Trophoblast cell (in vitro differentiated cells and primary cell): ENCODE results near the gene KIF6.

ENCODE experiments used
- DNase-seq, 2 donors: peaks; one replicate each; pipeline ENCODE4 v3.0.0-alpha.2; 2016
- H2AFZ ChIP-seq: 2 replicates; pipeline ENCODE4 v1.6.1; 2013; ENCODE audit warnings: low read length, moderate library complexity, mild to moderate bottlenecking; ENCODE audit not compliant: insufficient read depth, poor library complexity
- H2AK5ac ChIP-seq: 2 replicates; pipeline ENCODE4 v1.6.1; 2013; ENCODE audit warnings: mild to moderate bottlenecking, low read length
- H2BK120ac ChIP-seq: 2 replicates; pipeline ENCODE4 v1.6.1; 2013; ENCODE audit warnings: low read length, mild to moderate bottlenecking, moderate library complexity; ENCODE audit not compliant: insufficient read depth, poor library complexity
- H2BK12ac ChIP-seq: 2 replicates; pipeline ENCODE4 v1.6.1; 2013; ENCODE audit warnings: mild to moderate bottlenecking, low read length, moderate library complexity
- H2BK5ac ChIP-seq: 2 replicates; pipeline ENCODE4 v1.6.1; 2013; ENCODE audit warnings: low read length, low read depth, moderate library complexity, mild to moderate bottlenecking; ENCODE audit not compliant: poor library complexity
- H3K14ac ChIP-seq: 2 replicates; pipeline ENCODE4 v1.6.1; 2013; ENCODE audit warnings: mild to moderate bottlenecking, low read length
- H3K18ac ChIP-seq: 2 replicates; pipeline ENCODE4 v1.6.1; 2013; ENCODE audit warnings: mild to moderate bottlenecking, low read length
- H3K23ac ChIP-seq: 2 replicates; pipeline ENCODE4 v1.6.1; 2013; ENCODE audit warnings: low read length
- H3K27ac ChIP-seq: 2 replicates; pipeline ENCODE4 v1.5.1; 2013; ENCODE audit warnings: low read depth, mild to moderate bottlenecking, inconsistent platforms, low read length, moderate library complexity
- H3K27me3 ChIP-seq: 2 replicates; pipeline ENCODE4 v1.6.1; 2013; ENCODE audit warnings: inconsistent platforms, mild to moderate bottlenecking, low read length, moderate library complexity; ENCODE audit not compliant: insufficient read depth
- H3K36me3 ChIP-seq, 2 experiments: 1 replicate in 1 of 2; 2 replicates in 1 of 2; pipeline ENCODE4 v1.6.1; 2013; ENCODE audit warnings: low read length in 2 of 2, mild to moderate bottlenecking in 2 of 2, moderate library complexity in 1 of 2; ENCODE audit not compliant: insufficient read depth in 2 of 2, control insufficient read depth in 1 of 2
- H3K4ac ChIP-seq: 2 replicates; pipeline ENCODE4 v1.6.1; 2013; ENCODE audit warnings: low read depth, mild to moderate bottlenecking, low read length, moderate library complexity
- H3K4me1 ChIP-seq, 2 experiments: 1 replicate in 1 of 2; 2 replicates in 1 of 2; pipeline ENCODE4 v1.6.1; 2013; ENCODE audit warnings: low read length in 2 of 2, mild to moderate bottlenecking in 2 of 2, moderate library complexity in 1 of 2; ENCODE audit not compliant: insufficient read depth in 2 of 2, control insufficient read depth in 1 of 2
- H3K4me2 ChIP-seq: 2 replicates; pipeline ENCODE4 v1.6.1; 2013; ENCODE audit warnings: inconsistent platforms, mild to moderate bottlenecking, low read length, moderate library complexity
- H3K4me3 ChIP-seq: 2 replicates; pipeline ENCODE4 v1.5.1; 2013; ENCODE audit warnings: mild to moderate bottlenecking, low read depth, low read length, inconsistent platforms
- H3K79me1 ChIP-seq: one replicate; pipeline ENCODE4 v1.6.1; 2013; ENCODE audit warnings: low read length
- H3K79me2 ChIP-seq: 2 replicates; pipeline ENCODE4 v1.6.1; 2013; ENCODE audit warnings: low read length, mild to moderate bottlenecking; ENCODE audit not compliant: control insufficient read depth, insufficient read depth, poor library complexity
- H3K9ac ChIP-seq: 2 replicates; pipeline ENCODE4 v1.6.1; 2013; ENCODE audit warnings: mild to moderate bottlenecking, low read length
- H3K9me3 ChIP-seq: 2 replicates; pipeline ENCODE4 v1.6.1; 2013; ENCODE audit warnings: low read depth, mild to moderate bottlenecking, control low read depth, inconsistent platforms, low read length; ENCODE audit not compliant: insufficient read depth
- H4K12ac ChIP-seq: 2 replicates; pipeline ENCODE4 v1.6.1; 2013; ENCODE audit warnings: low read depth, mild to moderate bottlenecking, low read length, moderate library complexity
- H4K8ac ChIP-seq: 2 replicates; pipeline ENCODE4 v1.6.1; 2013; ENCODE audit warnings: low read depth, mild to moderate bottlenecking, low read length, moderate library complexity
- H4K91ac ChIP-seq: one replicate; pipeline ENCODE4 v1.6.1; 2013; ENCODE audit warnings: low read depth, mild to moderate bottlenecking, low read length, moderate library complexity
- WGBS: extraction: QIAGEN DNeasy Blood & Tissue Kit; methylation state at CpG from one replicate; pipeline ENCODE4 v1.1.7; 2013; ENCODE audit warnings: missing lambda C conversion rate; ENCODE audit not compliant: insufficient read length, insufficient coverage; ENCODE audit errors: extremely low coverage; 5-methylcytosine and 5-hydroxymethylcytosine counted together

KIF6 gene

DNA sequence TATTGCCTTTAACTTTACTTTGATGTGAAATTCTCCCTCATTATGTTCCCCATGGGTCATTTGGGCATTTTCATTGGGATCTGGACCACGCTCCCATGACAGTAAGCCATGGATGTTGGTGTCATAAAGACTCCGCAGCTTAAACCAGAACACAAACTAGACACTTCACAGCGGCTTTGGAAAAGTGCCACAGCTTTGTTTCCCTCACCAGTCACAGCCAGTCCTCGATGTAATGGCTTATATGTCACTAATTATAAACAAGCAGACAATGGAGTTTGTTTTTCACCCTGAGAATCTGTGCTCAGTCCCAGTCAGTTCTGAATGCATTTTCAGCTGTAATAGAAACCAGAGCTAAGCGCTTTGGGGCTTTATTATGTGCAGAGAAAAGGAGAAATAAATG, 43.8 kb upstream of the KIF6 start:
- H3K4me3 ChIP-seq, result no peak overlapping the region
- H3K18ac ChIP-seq, result no peak overlapping the region
- no peaks in the 10 kb centered on the region for H3K36me3 ChIP-seq
- H3K4me1 ChIP-seq, result peaks cover 5 to 12% of the 10 kb centered on the region in 2 experiments
- DNase-seq, result no peak
- H3K27me3 ChIP-seq, result no peaks in the 10 kb centered on the region
- no peak overlapping the region for H3K14ac ChIP-seq
- no peak overlapping the region for H2BK120ac ChIP-seq
- H3K79me2 ChIP-seq, result no peaks in the 10 kb centered on the region
- H2BK5ac ChIP-seq, result no peak overlapping the region
- H3K9ac ChIP-seq, result no peak overlapping the region
- H3K27ac ChIP-seq, result no peak overlapping the region
- H4K12ac ChIP-seq, result no peak overlapping the region
- H3K79me1 ChIP-seq, result peaks cover 5% of the 10 kb centered on the region
- H2AFZ ChIP-seq, result no peak overlapping the region
- no peak overlapping the region for H3K4me2 ChIP-seq
- no peaks in the 10 kb centered on the region for H3K9me3 ChIP-seq
- no peak overlapping the region for H3K4ac ChIP-seq
- no peak overlapping the region for H4K91ac ChIP-seq
- WGBS, result no CpG with 5 or more reads among the region's 5 CpGs
- no peak overlapping the region for H4K8ac ChIP-seq
- H2AK5ac ChIP-seq, result no peak overlapping the region
- no peak overlapping the region for H2BK12ac ChIP-seq
- no peak overlapping the region for H3K23ac ChIP-seq

- no peak overlapping the region for H2BK5ac ChIP-seq
- no peak for DNase-seq
These were observed 40.4 kb upstream of the KIF6 start for GRCh38 chr6:39765508-39766065.

DNA sequence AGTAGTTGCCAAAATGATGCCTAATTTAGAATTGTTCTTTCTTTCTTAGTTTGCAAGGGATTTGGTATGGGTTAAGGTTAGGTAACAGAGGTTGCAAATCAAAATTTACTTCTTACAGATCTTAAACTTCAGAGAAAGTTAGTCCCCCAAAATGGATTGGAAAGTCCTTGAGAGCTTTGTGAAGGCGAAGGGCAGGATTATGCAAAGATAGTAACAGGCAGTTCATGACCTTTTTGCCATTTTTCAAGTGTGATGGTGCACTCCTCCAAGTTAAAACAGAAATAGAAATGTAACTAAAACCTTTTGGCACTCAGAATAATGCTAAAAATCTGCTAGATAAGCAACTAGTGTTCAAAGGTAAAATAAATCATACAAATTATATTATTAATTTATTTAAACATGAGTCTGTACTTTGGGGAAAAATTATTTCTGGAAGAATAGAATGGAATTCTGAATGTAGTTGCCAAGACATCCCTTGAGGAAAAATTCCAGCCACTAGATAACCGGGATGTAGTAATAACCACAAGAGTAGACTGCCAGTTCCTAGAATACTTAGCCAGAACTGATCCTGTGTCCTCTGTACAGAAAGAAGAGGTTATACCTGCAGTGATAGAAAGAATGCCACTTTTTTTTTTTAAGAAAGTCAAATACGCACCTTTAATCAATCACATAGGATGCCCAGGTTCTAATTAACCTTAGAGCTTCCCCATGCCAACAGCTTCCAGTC, 35.2 kb upstream of the KIF6 start:
- Histone ChIP-seq H2AK5ac (no peak overlapping the region), H3K14ac (no peak overlapping the region), H2AFZ (no peak overlapping the region), H3K4me2 (no peak overlapping the region), H4K12ac (no peak overlapping the region), H3K4me3 (no peak overlapping the region), H3K9me3 (no peaks in the 10 kb centered on the region), H4K8ac (no peak overlapping the region), H3K4ac (no peak overlapping the region), H2BK5ac (no peak overlapping the region), H3K23ac (no peak overlapping the region), H3K27me3 (no peaks in the 10 kb centered on the region), H3K79me2 (no peaks in the 10 kb centered on the region), H3K36me3 (no peaks in the 10 kb centered on the region), H2BK12ac (no peak overlapping the region), H2BK120ac (no peak overlapping the region), H4K91ac (no peak overlapping the region), H3K27ac (no peak overlapping the region), H3K4me1 (no peaks in the 10 kb centered on the region), H3K18ac (no peak overlapping the region), H3K79me1 (no peaks in the 10 kb centered on the region), H3K9ac (no peak overlapping the region)
- no CpG with 5 or more reads among the region's 3 CpGs for WGBS
- peak in 1 of 2 donors; percentile 38 for DNase-seq

More at GRCh38 chr6:39765508-39766065, 40.4 kb upstream of the KIF6 start:
- Histone ChIP-seq H3K27ac (no peak overlapping the region), H4K91ac (no peak overlapping the region), H3K14ac (no peak overlapping the region), H3K79me1 (no peaks in the 10 kb centered on the region), H3K9me3 (no peaks in the 10 kb centered on the region), H3K4me2 (no peak overlapping the region), H3K18ac (no peak overlapping the region), H4K8ac (no peak overlapping the region), H3K4me3 (no peak overlapping the region), H2BK12ac (no peak overlapping the region), H2BK120ac (no peak overlapping the region), H3K9ac (no peak overlapping the region), H2AFZ (no peak overlapping the region), H2AK5ac (no peak overlapping the region), H3K4me1 (no peaks in the 10 kb centered on the region), H3K27me3 (no peaks in the 10 kb centered on the region), H3K36me3 (no peaks in the 10 kb centered on the region), H4K12ac (no peak overlapping the region), H3K79me2 (no peaks in the 10 kb centered on the region), H3K4ac (no peak overlapping the region), H3K23ac (no peak overlapping the region)
- no CpG with 5 or more reads among the region's 3 CpGs for WGBS

- H2BK5ac ChIP-seq, result no peak overlapping the region
- no peak overlapping the region for H3K4ac ChIP-seq
- no peaks in the 10 kb centered on the region for H3K27me3 ChIP-seq
- no peak overlapping the region for H4K91ac ChIP-seq
- H3K79me1 ChIP-seq, result no peaks in the 10 kb centered on the region
- no peak overlapping the region for H3K23ac ChIP-seq
- no peak overlapping the region for H4K8ac ChIP-seq
- H3K4me2 ChIP-seq, result no peak overlapping the region
- H3K4me3 ChIP-seq, result no peak overlapping the region
- no peaks in the 10 kb centered on the region for H3K4me1 ChIP-seq
- no peak overlapping the region for H2BK12ac ChIP-seq
- H3K79me2 ChIP-seq, result no peaks in the 10 kb centered on the region
- WGBS, result no CpG with 5 or more reads among the region's 2 CpGs
- no peak overlapping the region for H3K18ac ChIP-seq
- no peak overlapping the region for H3K9ac ChIP-seq
- no peak overlapping the region for H2BK120ac ChIP-seq
- H3K36me3 ChIP-seq, result no peaks in the 10 kb centered on the region
- no peak overlapping the region for H4K12ac ChIP-seq
- no peak overlapping the region for H3K27ac ChIP-seq
- H3K9me3 ChIP-seq, result no peaks in the 10 kb centered on the region
- peak; percentile 28 to 83 for DNase-seq
- no peak overlapping the region for H3K14ac ChIP-seq
- H2AK5ac ChIP-seq, result no peak overlapping the region
- H2AFZ ChIP-seq, result no peak overlapping the region
These were observed 33.8 kb upstream of the KIF6 start for GRCh38 chr6:39758905-39759605.
